HG03520 (cell line): ENCODE measurements around the gene CWC22.
"Not testable (repeated sequence)": the region's sequence is repeated elsewhere in the genome, so short reads cannot be mapped to it uniquely, and the experiment has no call there.

ENCODE experiments used
- ATAC-seq: cut with Tn5 transposase; IDR thresholded peaks from one replicate; pipeline ENCODE4 v1.9.1; 2021; ENCODE audit warnings: mild to moderate bottlenecking, moderate library complexity; ENCODE audit not compliant: unreplicated experiment

CWC22 gene

GRCh38 chr2:180006781-180007579 is at the start of gene CWC22:
Gene CWC22, minus strand, starts transcription at chr2:180007297. Its CDS starts 13,956 bp downstream, at chr2:179993341.
- peak; percentile 98 for ATAC-seq

DNA sequence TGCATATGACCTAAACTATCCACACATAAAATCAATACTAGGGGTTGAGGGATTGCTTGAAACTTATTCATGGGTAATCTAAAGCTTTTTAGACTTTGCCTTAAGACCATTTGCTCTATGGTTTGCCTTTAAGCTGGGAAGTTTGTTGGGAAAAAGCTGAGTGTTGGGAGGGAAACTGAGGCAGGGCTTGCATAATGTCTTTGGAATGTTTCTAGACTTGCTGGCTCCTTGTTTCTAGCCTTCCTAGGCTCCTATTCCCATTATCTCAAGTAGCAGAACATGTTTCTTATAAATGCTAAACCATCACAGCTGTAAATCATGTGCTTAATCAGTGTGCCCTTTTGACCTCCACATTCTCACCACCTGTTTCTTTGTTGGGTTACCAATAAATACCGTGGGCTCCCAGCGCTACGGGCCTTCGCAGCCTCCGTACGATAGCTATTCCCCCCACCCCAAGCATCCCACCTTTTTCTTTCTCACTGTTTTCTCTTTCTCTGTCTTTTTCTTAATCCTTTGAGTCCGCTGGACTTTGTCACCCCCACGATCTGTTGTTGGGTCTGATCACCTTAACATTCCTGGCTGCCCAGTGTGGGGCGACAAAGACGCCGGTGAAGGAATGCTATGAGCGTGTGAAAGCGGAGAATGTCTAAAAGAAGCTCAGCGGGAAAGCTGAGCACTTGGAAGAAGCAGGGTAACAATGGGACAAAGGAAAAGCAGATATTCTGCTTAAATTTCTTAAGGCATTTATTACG is 49.4 kb upstream of the CWC22 start:
- ATAC-seq, result no peak

- not testable (repeated sequence) for ATAC-seq
These were observed 47.5 kb upstream of the CWC22 start for GRCh38 chr2:180054576-180054975.

GRCh38 chr2:180050246-180050645 is 43.1 kb upstream of the CWC22 start:
- ATAC-seq, result no peak

DNA sequence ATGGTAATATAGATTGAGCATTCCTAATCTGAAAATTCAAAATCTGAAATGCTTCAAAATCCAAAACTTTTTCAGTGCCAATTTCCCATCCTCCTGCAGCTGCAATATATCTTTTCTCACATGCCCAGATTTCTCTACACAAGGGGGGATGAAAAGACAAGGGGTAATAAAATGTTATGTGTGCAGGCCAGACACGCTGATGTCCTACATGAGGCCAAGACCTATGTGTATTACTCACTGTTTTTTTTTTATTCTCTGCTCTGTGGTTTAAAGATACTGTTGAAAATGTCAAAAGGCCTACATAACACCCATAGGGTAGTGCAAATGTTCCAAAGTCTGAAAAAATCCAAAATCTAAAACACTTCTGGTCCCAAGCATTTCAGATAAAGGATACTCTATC is 41.2 kb upstream of the CWC22 start:
- ATAC-seq, result no peak

DNA sequence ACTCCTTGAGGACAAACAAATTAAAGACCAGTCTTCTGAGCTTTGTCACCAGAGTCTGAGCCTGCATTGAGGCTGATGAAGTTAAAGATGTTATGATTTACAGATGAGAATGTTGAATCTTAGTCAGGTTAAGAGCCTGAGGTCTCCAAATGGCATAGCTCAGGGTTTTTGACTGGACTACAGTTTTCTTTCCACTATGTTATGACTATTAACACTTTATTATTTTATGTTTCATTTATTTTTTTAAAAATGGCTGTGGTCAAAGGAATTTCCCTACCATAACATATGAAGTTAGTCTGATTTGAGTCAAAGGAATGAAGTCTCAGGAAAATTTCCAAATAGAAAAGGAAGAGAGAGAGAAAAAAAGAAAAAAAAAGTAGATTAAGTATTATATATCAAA is 39.7 kb upstream of the CWC22 start:
- no peak for ATAC-seq

DNA sequence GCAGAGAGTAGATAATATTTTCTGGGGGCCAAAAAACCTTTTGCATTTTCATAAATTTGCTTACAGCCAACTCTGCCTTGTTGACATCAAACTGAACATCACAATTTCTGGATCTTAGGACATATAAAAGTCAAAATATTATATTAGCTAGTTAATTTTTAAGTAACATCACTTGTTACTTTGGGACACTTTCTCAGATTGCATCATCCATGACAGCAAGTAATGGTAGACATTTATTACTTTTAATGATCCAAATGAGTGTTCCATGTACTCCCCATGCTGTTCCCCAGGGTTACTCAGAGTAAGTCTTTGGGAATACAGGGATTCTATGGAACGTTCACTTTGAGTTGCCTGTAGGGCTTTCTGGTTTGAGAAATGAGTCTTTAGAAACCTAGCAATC is 39.1 kb upstream of the CWC22 start:
- no peak for ATAC-seq

GRCh38 chr2:180040146-180040925 is 33.2 kb upstream of the CWC22 start:
- ATAC-seq, result no peak

- no peak for ATAC-seq
These were observed 31.9 kb upstream of the CWC22 start for GRCh38 chr2:180038997-180039396.

DNA sequence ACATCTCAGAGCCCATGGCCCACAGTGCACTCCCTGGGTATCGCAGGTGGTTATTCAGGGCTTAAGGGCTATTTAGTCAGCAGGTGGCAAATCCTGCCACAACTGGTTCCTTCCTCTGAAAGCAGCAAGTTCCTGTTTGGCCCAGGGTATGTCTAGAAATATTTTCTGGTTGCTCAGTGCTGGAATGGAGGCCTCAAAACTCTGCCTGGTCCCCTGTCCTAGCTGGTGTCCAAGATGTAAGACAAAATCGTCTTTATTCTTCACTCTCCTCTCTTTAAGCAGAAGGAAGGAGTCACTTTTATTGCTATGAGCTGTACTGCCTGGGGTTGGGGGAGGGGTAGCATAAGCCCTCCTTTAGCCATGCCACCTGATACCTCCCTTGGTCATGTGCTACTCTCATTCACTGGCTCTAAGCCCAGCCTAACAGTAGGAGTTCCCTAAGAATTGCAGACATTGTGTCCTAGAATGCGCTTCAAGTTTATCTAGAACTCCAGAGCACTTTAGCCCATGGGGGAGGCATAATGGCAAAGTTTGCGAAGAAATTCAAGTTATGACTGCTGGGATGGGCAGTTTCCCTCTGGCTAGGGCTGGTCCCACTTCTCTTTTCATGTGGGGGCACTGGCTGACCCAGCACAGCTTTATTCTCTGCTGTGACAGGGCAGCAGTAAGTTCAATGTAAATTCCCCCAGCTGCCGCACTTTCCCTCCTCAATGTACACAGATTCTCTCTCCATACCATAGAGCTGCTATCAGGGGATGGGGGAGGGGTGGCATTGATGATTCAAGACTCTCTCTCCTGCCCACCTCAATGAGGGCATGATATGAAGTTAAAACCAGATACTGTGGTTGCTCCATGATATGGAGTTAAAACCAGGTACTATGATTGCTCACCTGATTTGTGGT is 27.1 kb upstream of the CWC22 start:
- ATAC-seq, result no peak

- ATAC-seq, result no peak
These were observed 22.5 kb upstream of the CWC22 start for GRCh38 chr2:180029575-180029974.

- ATAC-seq, result no peak
These were observed 14.8 kb upstream of the CWC22 start for GRCh38 chr2:180021850-180022249.

DNA sequence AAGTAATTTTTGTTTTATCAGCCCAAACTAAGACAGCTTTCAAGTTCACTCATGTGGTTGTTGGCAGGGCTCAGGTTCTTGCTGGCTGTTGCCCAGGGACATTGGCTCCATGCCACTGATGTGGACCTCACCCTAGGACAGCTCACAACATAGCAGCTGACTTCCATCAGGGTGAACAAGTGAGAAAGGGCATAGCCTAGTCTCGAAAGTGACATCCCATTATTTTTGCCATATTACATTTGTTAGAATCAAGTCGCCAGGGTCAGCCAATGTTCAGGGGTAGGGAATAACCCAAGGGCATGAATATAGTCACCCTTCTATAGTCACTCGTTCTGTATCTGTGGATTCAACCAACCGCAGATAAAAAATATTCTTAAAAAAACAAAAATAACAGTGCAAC is 10.7 kb upstream of the CWC22 start:
- no peak for ATAC-seq

DNA sequence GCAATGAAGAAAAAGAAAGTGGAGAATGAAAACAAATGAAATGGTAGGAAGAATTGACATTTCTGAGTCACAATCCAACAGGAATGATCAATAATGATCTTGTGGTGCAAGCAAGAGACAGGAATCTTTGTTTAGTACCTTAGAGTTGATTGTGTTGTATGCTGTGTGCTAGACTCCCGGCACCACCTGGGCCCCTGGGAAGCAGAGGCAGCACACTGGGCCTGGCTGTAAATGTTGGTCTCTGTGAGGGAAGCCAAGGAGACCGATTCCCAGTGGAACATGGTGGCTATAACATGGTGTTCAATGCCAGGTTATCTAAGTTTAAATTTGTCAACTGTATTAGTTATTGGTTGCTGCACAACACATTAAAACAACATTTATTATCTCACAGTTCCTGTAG is 9.8 kb upstream of the CWC22 start:
- ATAC-seq, result no peak

DNA sequence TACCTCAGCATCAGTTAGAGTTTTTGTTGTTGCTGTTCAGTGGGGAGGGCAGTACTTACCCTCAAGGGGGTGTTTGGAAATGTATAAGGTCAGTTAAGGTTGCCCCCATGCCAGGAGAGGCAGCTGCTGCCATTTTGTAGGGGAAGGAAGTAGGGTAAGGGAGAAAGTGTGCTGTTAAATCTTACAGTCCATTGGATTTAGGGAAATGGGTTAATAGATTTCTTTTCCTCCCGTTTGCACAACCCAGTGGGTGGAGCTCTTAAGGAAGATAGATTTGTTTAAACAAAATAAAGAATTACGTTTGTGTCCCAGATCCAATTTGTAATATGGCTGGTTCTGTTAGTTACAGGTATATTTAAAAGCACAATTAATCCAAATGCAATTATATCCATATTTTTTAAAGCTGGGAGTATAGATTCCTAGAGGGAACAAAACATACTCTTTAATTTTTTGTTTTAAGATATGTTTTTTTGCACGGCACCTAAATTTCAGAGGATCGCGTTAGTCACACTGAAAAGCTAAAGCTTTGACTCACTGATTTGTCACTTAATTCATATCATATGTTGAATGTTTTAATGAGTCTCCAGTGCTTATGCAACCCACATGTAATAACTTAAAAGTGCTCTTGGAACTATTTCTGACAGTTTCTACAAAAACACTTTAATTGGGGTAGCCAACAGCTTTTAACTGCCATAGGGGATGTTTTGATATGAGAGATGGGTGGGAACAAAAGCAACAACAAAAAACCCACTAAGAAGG is 9.0 kb upstream of the CWC22 start:
- ATAC-seq, result no peak

- no peak for ATAC-seq
These were observed 5.4 kb upstream of the CWC22 start for GRCh38 chr2:180012523-180012922.

GRCh38 chr2:180010701-180011100 is 3.6 kb upstream of the CWC22 start:
- ATAC-seq, result no peak

DNA sequence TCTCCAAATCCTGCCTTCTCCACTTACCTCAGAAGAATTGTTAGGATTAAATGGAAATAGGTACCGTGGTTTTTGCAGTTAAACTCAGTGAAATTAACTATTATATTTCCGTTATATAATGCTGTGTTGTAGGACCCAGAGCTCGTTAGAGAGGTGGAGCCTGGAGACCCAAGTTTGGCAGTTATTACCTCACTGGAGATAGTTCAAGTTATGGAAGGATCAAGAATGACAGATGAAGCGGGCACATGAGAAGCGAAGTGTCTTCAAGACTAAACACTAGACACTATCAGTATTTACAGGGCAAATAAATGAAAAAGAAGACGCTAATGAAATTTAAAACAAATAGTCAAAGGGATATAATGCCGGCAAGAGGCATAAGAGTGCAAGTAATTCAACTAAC is 866 bp downstream of the CWC22 start:
- ATAC-seq, result no peak

DNA sequence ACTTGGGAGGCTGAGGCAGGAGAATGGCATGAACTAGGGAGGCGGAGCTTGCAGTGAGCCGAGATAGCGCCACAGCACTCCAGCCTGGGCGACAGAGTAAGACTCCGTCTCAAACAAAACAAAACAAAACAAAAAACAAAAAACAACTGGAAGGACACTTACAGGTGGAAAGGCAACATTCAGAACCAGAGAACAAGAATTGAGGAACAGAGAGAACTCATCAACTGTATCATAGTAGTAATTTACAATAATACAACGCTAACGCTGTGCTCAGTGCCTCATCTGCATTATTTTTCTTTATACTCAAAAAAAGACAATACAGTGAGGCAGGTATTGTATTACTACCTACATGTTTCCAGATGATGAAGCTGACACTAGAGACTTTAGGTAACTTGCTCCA is 1.6 kb downstream of the CWC22 start:
- not testable (repeated sequence) for ATAC-seq

DNA sequence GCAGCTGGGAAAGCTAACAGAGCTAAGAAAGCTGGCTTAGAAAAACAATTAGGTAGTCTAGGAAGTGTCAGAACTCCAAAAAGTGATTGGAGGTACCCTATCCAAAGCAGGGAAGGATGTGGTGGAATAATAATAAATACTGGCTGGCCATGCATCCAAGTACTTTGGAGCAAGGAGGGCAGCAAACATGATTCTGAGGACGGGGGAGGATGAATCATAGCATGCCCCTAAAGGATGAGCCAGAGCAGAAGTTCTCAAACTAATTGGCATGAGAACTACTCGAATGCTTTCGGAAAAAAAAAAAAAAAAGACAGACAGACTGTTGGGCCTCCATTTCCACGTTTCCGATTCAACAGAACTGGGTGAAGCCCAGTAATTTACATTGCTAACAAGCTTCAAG is 2.4 kb downstream of the CWC22 start:
- ATAC-seq, result no peak
